Neural cell (in vitro differentiated cells): ENCODE results near the gene TOP1.

Experiments
- CTCF ChIP-seq: fragments of 450-650 bp; IDR thresholded peaks from 2 replicates; pipeline ENCODE4 v1.5.1; 2014; ENCODE audit warnings: antibody characterized with exemption, mild to moderate bottlenecking, moderate library complexity; ENCODE audit not compliant: poor library complexity, severe bottlenecking
- EP300 ChIP-seq: fragments of 450-650 bp; conservative IDR thresholded peaks from 2 replicates; pipeline ENCODE4 v1.6.1; 2014; ENCODE audit warnings: antibody characterized with exemption, mild to moderate bottlenecking, moderate library complexity; ENCODE audit not compliant: poor library complexity, severe bottlenecking
- EZH2 ChIP-seq: fragments of 200-600, 300-800 bp; shearing (Covaris generic), sonication (generic); IDR thresholded peaks from 2 replicates; pipeline ENCODE4 v1.6.1; 2014; ENCODE audit warnings: antibody characterized with exemption, low read length, borderline replicate concordance, mild to moderate bottlenecking; ENCODE audit not compliant: insufficient read depth, poor library complexity, severe bottlenecking
- POLR2AphosphoS5 ChIP-seq: IDR thresholded peaks from 2 replicates; pipeline ENCODE4 v1.6.1; 2012
- RAD21 ChIP-seq: fragments of 450-650 bp; conservative IDR thresholded peaks from 2 replicates; pipeline ENCODE4 v1.6.1; 2014; ENCODE audit warnings: antibody characterized with exemption, mild to moderate bottlenecking, moderate library complexity
- REST ChIP-seq: IDR thresholded peaks from 2 replicates; pipeline ENCODE4 v1.6.1; 2012; ENCODE audit warnings: borderline replicate concordance
- SMC3 ChIP-seq: fragments of 450-650 bp; conservative IDR thresholded peaks from 2 replicates; pipeline ENCODE4 v1.6.1; 2014; ENCODE audit warnings: antibody characterized with exemption, mild to moderate bottlenecking, moderate library complexity; ENCODE audit not compliant: poor library complexity
- TAF1 ChIP-seq: IDR thresholded peaks from 2 replicates; pipeline ENCODE4 v1.6.1; 2012; ENCODE audit warnings: low read depth

GRCh38 chr20:41126719-41127118 is 98.1 kb downstream of the TOP1 start:
- TF ChIP-seq EZH2: no peak
- no peak for TF ChIP-seq EP300
- no peak for TF ChIP-seq CTCF
- no peak for TF ChIP-seq TAF1
- no peak for TF ChIP-seq RAD21
- TF ChIP-seq SMC3: no peak
- TF ChIP-seq POLR2AphosphoS5: no peak
- no peak for TF ChIP-seq REST
